DMS53 treated with DMSO at 0.1 percent for 48 hours (cell line): ENCODE data around the gene WWC1.

Experiments used
- DNase-seq: peaks from one replicate; lab custom pipeline; 2025; ENCODE audit not compliant: unreplicated experiment; lab: John Stamatoyannopoulos, UW

WWC1 gene

GRCh38 chr5:168291342-168291963 lies at the start of gene WWC1:
TSS of gene WWC1 (plus strand) at chr5:168291645. CDS start at chr5:168292153, 508 bp downstream.
- DNase-seq = peak; percentile 95

GRCh38 chr5:168244838-168245559 lies 46.4 kb upstream of the WWC1 start:
- no peak for DNase-seq

- no peak for DNase-seq
Observed at GRCh38 chr5:168249923-168250322, 41.5 kb upstream of the WWC1 start.

GRCh38 chr5:168251259-168251658 lies 40.2 kb upstream of the WWC1 start:
- no peak for DNase-seq

- DNase-seq = no peak
Observed at GRCh38 chr5:168254013-168254693, 37.3 kb upstream of the WWC1 start.

GRCh38 chr5:168260353-168261226 lies 30.9 kb upstream of the WWC1 start:
- DNase-seq = no peak

GRCh38 chr5:168261227-168261571 lies 30.2 kb upstream of the WWC1 start:
- DNase-seq = no peak

- DNase-seq = no peak
Observed at GRCh38 chr5:168262042-168262743, 29.3 kb upstream of the WWC1 start.

- peak; percentile 61 for DNase-seq
Observed at GRCh38 chr5:168263121-168263520, 28.3 kb upstream of the WWC1 start.

GRCh38 chr5:168266016-168266415 lies 25.4 kb upstream of the WWC1 start:
- DNase-seq = no peak

- peak; percentile 90 for DNase-seq
Observed at GRCh38 chr5:168268949-168269936, 22.2 kb upstream of the WWC1 start.

GRCh38 chr5:168269937-168270330 lies 21.5 kb upstream of the WWC1 start:
- DNase-seq = peak; percentile 62

- DNase-seq = no peak
Observed at GRCh38 chr5:168270476-168270875, 21.0 kb upstream of the WWC1 start.

- DNase-seq = no peak
Observed at GRCh38 chr5:168273056-168273980, 18.1 kb upstream of the WWC1 start.

GRCh38 chr5:168274406-168274805 lies 17.0 kb upstream of the WWC1 start:
- no peak for DNase-seq

GRCh38 chr5:168275940-168276339 lies 15.5 kb upstream of the WWC1 start:
- DNase-seq = no peak

- no peak for DNase-seq
Observed at GRCh38 chr5:168282120-168282519, 9.3 kb upstream of the WWC1 start.

GRCh38 chr5:168284809-168285208 lies 6.6 kb upstream of the WWC1 start:
- no peak for DNase-seq
